NB4 (cell line): ENCODE measurements around the gene PLD2.

Experiments
- CTCF ChIP-seq: IDR thresholded peaks from one replicate; pipeline ENCODE4 v1.5.1; 2012; ENCODE audit warnings: low read depth, low read length
- MAX ChIP-seq: IDR thresholded peaks from 2 replicates; pipeline ENCODE4 v1.6.1; 2011; ENCODE audit warnings: low read depth, low read length
- MYC ChIP-seq: IDR thresholded peaks from 2 replicates; pipeline ENCODE4 v1.6.1; 2011; ENCODE audit warnings: low read depth, low read length
- POLR2A ChIP-seq: IDR thresholded peaks from 2 replicates; pipeline ENCODE4 v1.6.1; 2011; ENCODE audit warnings: mild to moderate bottlenecking; ENCODE audit not compliant: insufficient read length; ENCODE audit errors: extremely low read depth

DNA sequence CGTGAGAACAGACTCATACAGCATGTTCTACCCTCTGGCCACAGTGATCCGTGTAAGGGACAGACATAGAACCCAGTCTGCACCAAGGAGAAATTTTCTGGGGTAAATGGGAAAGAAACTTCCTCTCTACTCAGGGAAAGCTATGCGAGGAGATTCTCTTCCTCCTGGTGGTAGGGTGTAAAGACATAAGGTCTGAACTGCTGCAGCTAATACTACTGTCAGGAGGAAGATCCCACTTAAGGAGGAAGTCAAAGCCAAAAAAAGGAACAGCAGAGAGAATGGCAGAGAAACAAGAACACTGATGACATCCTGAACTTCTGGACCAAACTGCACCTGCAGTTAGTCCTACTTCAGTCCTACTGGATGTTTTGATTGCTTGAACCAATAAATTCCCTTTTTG lies 42.4 kb upstream of the PLD2 start:
- TF ChIP-seq POLR2A = no peak
- no peak for TF ChIP-seq CTCF
- TF ChIP-seq MYC = no peak
- no peak for TF ChIP-seq MAX
